22Rv1 (cell line): ENCODE data around the gene SGCG.

Experiments used
- ZFX ChIP-seq: fragments of 450-650 bp; IDR thresholded peaks from 2 replicates; pipeline ENCODE4 v1.6.1; 2017; ENCODE audit warnings: antibody characterized with exemption, borderline replicate concordance
- TF ChIP-seq, protein P1 (sequence below): fragments of 450-650 bp; IDR thresholded peaks from 2 replicates; pipeline ENCODE4 v1.5.1; 2017; ENCODE audit warnings: mild to moderate bottlenecking

DNA sequence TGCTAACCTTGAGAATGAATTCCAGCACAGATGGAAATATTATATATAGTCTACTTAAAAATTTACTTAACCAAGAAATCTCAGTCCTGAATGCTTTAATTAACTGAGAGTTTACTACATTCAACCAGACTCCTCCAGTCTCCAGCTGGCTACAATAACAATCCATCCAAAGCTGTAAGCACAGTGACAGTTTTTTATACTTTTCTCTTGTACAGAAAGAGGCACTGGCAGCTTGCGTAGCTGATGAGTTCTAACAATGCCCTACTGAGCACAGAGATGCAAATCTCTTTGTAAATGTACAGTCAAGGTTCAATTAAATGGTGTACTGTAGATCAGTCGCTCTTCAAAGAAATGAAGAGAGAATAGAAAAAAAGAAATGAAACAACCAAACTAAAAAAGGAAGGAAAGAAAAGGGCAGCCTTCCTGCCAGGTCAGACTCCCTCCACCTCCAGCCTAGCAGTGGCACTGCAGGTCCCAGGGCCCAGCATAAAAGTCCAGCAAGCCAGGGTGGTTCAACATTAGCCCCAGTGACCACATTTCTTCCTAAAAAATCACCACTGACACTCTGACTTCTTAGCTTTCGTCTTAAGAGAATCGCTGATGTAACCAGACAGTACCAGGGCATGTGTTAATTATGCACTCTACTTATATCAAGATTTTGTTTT is 164.3 kb downstream of the SGCG start:
- TF ChIP-seq, protein P1, sequence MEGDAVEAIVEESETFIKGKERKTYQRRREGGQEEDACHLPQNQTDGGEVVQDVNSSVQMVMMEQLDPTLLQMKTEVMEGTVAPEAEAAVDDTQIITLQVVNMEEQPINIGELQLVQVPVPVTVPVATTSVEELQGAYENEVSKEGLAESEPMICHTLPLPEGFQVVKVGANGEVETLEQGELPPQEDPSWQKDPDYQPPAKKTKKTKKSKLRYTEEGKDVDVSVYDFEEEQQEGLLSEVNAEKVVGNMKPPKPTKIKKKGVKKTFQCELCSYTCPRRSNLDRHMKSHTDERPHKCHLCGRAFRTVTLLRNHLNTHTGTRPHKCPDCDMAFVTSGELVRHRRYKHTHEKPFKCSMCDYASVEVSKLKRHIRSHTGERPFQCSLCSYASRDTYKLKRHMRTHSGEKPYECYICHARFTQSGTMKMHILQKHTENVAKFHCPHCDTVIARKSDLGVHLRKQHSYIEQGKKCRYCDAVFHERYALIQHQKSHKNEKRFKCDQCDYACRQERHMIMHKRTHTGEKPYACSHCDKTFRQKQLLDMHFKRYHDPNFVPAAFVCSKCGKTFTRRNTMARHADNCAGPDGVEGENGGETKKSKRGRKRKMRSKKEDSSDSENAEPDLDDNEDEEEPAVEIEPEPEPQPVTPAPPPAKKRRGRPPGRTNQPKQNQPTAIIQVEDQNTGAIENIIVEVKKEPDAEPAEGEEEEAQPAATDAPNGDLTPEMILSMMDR = no peak
- TF ChIP-seq ZFX = no peak
